LNCaP clone FGC (cell line): Measurements from ENCODE around the gene TRPV2.
"Not testable (repeated sequence)": the region's sequence is repeated elsewhere in the genome, so short reads cannot be mapped to it uniquely, and the experiment has no call there.

Experiments used
- DNase-seq: peaks from one replicate; pipeline ENCODE4 v3.0.0-alpha.2; 2011; ENCODE audit warnings: low read depth
- H3K4me3 ChIP-seq: 2 replicates; pipeline ENCODE4 v1.5.1; 2011; ENCODE audit warnings: mild to moderate bottlenecking, low read depth, low read length, control low read depth
- TF ChIP-seq, protein P1 (sequence below): IDR thresholded peaks from 2 replicates; pipeline ENCODE4 v1.5.1; 2012; ENCODE audit warnings: mild to moderate bottlenecking; ENCODE audit not compliant: control insufficient read depth, insufficient read depth; ENCODE audit errors: extremely low read depth

TRPV2 gene

DNA sequence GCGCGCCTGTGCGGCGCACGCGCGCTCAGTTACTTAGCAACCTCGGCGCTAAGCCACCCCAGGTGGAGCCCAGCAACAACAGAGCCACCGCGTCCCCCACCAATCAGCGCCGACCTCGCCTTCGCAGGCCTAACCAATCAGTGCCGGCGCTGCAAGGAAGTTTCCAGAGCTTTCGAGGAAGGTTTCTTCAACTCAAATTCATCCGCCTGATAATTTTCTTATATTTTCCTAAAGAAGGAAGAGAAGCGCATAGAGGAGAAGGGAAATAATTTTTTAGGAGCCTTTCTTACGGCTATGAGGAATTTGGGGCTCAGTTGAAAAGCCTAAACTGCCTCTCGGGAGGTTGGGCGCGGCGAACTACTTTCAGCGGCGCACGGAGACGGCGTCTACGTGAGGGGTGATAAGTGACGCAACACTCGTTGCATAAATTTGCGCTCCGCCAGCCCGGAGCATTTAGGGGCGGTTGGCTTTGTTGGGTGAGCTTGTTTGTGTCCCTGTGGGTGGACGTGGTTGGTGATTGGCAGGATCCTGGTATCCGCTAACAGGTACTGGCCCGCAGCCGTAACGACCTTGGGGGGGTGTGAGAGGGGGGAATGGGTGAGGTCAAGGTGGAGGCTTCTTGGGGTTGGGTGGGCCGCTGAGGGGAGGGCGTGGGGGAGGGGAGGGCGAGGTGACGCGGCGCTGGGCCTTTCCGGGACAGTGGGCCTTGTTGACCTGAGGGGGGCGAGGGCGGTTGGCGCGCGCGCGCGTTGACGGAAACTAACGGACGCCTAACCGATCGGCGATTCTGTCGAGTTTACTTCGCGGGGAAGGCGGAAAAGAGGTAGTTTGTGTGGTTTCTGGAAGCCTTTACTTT lies 34.5 kb upstream of the TRPV2 start, which contains the start of gene UBB:
Gene UBB (plus strand): TSS at position 452 of the 856 bp plus-strand sequence. CDS start 817 bp downstream, outside the sequence.
- TF ChIP-seq, protein P1, sequence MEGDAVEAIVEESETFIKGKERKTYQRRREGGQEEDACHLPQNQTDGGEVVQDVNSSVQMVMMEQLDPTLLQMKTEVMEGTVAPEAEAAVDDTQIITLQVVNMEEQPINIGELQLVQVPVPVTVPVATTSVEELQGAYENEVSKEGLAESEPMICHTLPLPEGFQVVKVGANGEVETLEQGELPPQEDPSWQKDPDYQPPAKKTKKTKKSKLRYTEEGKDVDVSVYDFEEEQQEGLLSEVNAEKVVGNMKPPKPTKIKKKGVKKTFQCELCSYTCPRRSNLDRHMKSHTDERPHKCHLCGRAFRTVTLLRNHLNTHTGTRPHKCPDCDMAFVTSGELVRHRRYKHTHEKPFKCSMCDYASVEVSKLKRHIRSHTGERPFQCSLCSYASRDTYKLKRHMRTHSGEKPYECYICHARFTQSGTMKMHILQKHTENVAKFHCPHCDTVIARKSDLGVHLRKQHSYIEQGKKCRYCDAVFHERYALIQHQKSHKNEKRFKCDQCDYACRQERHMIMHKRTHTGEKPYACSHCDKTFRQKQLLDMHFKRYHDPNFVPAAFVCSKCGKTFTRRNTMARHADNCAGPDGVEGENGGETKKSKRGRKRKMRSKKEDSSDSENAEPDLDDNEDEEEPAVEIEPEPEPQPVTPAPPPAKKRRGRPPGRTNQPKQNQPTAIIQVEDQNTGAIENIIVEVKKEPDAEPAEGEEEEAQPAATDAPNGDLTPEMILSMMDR, result no peak
- H3K4me3 ChIP-seq, result peak within 1 kb of the TSS; percentile 97
- DNase-seq, result peak; percentile 97

DNA sequence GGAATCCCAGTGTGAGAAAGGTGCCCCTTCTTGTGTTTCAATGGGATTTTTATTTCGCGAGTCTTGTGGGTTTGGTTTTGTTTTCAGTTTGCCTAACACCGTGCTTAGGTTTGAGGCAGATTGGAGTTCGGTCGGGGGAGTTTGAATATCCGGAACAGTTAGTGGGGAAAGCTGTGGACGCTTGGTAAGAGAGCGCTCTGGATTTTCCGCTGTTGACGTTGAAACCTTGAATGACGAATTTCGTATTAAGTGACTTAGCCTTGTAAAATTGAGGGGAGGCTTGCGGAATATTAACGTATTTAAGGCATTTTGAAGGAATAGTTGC lies 33.9 kb upstream of the TRPV2 start:
- peak overlapping the region; percentile 97 for H3K4me3 ChIP-seq
- TF ChIP-seq, protein P1, result no peak
- no peak for DNase-seq

DNA sequence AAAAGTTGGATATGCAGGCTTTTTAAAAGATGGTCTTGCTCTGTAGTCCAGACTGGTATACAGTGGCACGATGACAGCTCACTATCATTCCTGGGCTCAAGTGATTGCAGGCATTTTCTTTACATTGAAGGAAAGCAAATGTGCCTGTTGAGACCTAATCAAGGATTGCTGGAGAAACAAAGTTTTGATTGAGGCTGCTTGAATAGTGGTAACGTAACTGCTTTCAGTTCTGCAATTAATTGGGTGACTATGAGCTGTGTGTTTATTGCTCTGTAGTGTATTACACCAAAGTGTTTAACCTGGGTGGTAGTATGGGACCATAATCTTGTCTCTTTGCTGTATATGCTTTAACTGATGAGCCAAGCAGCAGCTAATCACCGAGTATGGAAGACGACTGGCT lies 32.2 kb upstream of the TRPV2 start:
- TF ChIP-seq, protein P1, result no peak
- H3K4me3 ChIP-seq, result no peak overlapping the region
- no peak for DNase-seq

DNA sequence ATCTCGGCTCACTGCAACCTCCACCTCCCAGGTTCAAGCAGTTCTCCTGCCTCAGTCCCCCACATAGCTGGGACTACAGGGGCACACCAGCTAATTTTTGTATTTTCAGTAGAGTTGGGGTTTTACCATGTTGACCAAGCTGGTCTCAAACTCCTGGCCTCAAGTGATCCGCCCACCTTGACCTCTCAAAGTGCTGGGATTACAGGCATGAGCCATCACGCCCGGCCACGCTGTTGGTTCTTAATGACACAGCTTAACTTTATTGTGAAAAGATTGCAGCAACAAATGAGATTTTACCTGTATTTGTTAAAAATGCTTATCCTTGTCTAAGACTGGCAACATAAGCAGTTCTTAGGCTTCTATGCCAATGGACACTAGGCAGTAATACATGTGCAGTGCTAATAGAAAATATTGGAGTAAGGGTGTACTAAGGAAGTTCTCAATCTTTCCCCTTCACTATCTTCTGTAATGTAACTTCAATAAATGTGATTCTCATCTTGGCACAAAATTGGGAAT lies 31.5 kb upstream of the TRPV2 start:
- TF ChIP-seq, protein P1, result no peak
- H3K4me3 ChIP-seq, result no peak overlapping the region
- DNase-seq, result no peak

DNA sequence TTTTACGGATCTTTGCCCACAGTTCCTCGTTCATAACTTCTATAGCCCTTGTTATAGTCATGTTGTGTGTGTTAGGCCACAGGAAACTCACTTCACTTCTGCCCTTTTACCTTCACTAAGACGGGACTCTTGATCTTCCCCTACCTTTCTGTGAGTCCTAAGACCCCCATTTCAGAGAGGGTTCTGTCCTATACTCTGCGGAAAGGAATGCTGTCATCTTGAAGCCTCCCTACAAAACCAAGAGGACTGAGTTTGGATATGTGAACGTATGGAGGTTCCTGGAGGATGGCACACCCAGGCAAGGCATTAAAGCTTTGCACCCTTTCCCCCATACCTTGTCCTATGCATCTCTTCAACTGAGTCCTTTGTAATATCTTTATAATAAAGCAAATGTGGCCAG lies 30.8 kb upstream of the TRPV2 start:
- DNase-seq, result no peak
- TF ChIP-seq, protein P1, result no peak
- H3K4me3 ChIP-seq, result no peak overlapping the region

DNA sequence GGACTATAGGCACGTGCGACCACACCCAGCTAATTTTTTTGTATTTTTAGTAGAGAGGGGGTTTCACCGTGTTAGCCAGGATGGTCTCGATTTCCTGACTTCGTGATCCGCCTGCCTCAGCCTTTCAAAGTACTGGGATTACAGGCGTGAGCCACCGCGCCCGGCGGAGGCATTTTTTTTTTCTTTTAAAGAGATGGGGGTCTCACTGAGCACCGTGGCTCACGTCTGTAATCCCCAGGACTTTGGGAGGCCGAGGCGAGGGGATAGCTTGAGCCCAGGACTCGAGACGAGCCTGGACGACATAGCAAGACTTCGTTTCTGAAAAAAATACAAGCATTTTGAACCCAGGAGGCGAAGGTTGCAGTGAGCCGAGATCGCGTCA lies 29.3 kb upstream of the TRPV2 start:
- not testable (repeated sequence) for DNase-seq, H3K4me3 ChIP-seq

DNA sequence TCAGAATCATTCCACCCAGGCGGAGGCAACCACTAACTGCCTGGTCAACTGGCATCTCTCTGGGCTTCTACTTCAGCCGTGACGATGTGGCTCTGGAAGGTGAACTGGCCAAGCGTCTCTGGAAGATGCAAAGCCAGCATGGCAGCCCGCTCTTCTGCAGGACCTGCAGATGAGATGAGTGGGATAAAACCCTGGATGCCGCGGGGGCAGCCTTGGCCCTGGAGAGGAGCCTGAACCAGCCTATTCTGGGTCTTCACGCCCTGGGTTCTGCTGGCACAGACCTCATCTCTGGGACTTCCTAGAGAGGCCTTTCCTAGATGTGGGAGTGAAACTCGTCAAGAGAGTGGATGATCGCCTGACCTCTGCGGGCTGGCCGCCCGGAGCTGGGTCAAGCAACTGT lies 23.9 kb upstream of the TRPV2 start:
- TF ChIP-seq, protein P1, result no peak
- DNase-seq, result no peak

DNA sequence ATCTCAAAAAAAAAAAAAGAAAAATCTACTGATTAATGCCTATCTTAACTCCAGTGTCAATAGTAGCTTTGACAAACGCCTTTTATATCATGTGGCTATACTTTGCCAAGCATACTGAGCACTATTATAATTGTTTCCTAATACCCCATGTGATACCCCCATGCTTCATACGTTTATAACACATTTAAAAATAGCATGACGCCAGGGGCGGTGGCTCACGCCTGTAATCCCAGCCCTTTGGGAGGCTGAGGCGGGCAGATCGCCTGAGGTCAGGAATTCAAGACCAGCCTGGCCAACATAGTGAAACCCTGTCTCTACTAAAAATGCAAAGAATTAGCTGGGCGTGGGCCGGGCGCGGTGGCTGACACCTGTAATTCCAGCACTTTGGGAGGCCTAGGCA lies 22.9 kb upstream of the TRPV2 start:
- not testable (repeated sequence) for DNase-seq, H3K4me3 ChIP-seq

More for the DNA sequence above, 23.9 kb upstream of the TRPV2 start:
- H3K4me3 ChIP-seq, result no peak overlapping the region

DNA sequence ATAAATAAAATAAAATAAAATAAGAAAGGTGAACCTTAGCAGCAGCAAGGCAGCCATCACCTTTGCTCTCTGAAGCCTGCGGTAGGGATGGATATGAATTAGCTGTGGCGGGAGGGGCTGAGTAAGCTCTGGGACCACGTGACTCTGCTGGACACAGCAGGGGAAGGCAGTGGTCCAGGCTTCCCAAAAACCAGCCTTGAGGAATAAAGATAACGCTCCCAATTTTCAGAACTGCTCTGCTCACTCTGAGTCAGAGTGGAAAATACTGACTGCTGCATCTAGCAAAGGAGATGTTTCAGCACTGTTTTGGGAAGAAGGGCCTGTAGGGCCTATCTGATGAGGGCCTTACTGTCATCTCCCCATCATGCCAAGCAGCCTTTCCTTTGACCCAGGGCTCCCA lies 19.5 kb upstream of the TRPV2 start:
- H3K4me3 ChIP-seq, DNase-seq: not testable (repeated sequence)

DNA sequence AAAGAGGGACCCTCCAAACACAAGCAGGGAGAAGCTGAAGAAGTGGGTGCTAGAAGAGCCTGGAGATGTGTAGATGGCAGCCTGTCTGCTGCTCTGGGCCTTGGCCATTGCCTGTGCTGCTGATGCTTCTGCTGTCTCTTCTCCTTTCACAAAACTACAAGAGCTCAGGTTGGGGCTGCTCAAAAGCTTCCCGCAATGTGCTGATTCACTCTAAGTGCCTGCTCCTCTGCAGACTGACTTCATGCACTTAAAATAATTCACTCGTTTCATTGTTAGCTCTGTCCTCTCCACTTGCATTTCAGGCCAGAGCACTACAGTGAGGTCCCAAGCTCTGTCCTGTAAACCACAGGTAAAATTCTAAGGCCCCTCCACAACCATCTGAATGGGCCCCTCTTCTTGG lies 18.7 kb upstream of the TRPV2 start:
- DNase-seq, H3K4me3 ChIP-seq: not testable (repeated sequence)
